GM19043 (cell line): ENCODE results near the gene ZCCHC3.
"Not testable (repeated sequence)": the region's sequence is repeated elsewhere in the genome, so short reads cannot be mapped to it uniquely, and the experiment has no call there.

Source experiments
- ATAC-seq: cut with Tn5 transposase; IDR thresholded peaks from one replicate; pipeline ENCODE4 v1.9.1; 2021; ENCODE audit warnings: low read depth; ENCODE audit not compliant: unreplicated experiment

ZCCHC3 gene, protein sequence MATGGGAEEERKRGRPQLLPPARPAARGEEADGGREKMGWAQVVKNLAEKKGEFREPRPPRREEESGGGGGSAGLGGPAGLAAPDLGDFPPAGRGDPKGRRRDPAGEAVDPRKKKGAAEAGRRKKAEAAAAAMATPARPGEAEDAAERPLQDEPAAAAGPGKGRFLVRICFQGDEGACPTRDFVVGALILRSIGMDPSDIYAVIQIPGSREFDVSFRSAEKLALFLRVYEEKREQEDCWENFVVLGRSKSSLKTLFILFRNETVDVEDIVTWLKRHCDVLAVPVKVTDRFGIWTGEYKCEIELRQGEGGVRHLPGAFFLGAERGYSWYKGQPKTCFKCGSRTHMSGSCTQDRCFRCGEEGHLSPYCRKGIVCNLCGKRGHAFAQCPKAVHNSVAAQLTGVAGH

DNA sequence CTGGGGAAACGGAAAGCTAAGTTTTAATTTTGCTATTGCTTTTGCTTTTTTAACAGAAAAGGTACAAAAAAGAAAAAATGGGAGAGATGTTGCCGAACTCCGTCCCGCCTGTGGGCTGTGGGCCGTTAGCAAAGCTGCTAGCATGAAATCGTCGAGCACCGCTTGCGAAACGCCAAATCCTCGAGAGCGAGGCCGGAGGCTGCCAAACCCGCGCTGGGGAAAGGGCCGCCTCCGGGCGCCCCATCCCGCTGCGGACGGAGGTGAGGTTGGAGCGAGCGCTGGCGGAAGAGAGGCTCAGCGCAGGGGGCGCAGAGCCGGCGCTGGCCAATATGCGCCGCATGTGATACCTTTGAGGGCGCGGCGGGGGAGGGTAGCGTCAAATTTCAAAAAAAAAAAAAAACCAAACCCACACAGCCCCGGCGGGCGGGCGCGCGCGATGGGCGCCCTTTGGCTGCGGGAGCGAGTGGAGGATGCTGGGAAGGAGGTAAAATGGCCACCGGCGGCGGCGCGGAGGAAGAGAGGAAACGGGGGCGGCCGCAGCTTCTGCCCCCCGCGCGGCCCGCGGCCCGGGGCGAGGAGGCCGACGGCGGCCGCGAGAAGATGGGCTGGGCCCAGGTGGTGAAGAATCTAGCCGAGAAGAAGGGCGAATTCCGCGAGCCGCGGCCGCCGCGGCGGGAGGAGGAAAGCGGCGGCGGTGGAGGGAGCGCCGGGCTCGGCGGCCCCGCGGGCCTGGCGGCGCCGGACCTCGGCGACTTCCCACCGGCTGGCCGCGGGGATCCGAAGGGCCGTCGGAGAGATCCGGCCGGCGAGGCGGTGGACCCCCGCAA, at the start of gene ZCCHC3:
Gene ZCCHC3 (plus strand): TSS at position 473 of the 827 bp plus-strand sequence. CDS start 17 bp downstream, at position 490.
- peak; percentile 80 for ATAC-seq

DNA sequence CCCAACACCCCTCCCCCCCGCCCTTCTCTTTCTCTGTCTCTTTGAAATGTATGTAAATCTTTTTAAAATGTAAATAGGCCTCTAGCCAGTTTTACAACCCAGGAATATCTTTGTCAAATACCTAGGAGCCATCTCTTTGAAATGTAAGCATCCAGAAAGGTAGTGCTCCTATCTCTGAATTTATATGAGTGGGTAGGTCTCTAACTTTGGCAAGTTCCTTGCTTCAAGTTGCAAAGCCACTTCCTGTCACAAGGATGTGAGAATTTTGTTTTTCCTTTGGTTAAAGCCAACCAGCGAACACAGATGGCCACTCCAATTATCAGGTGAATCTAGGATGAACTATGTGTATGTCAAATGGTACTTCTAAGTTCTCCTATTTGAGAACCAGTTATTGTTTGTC, 46.0 kb upstream of the ZCCHC3 start:
- ATAC-seq = no peak

DNA sequence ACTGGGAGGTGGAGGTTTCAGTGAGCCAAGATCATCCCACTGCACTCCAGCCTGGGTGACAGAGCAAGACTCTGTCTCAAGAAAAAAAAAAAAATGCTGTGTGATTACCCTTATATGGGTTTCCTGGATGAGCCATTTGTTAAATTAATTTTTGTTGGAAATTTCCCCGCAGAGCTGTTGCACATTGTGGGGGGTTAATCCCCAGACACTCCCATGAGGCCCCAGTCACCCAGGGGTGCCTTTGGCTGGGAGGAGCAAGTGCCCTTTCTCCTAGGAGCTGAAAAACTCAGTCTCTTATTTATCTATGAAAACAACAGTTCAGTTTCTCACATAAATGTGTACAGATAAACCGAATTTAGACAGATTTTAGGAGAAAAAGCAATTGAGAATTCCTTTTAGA, 44.6 kb upstream of the ZCCHC3 start:
- no peak for ATAC-seq

DNA sequence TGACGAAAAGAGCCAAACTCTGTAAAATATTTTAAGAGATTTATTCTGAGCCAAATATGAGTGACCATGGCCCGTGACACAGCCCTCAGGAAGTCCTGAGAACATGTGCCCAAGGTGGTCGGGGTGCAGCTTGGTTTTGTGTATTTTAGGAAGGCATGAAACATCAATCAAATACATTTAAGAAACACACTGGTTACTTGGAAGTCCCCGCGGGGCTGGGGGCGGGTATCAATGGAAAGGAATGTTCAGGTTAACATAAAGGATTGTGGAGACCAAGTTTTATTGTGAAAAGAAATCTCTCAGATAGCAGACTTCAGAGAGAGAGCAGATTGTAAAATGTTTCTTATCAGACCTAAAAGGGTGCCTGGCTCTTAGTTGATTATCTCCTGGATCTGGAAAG, 43.9 kb upstream of the ZCCHC3 start:
- ATAC-seq = not testable (repeated sequence)

GRCh38 chr20:257419-257818, 40.0 kb upstream of the ZCCHC3 start, which contains the start of gene DEFB132:
Gene DEFB132 (plus strand): TSS chr20:257724. CDS start chr20:257779, 55 bp downstream.
- ATAC-seq = no peak

DNA sequence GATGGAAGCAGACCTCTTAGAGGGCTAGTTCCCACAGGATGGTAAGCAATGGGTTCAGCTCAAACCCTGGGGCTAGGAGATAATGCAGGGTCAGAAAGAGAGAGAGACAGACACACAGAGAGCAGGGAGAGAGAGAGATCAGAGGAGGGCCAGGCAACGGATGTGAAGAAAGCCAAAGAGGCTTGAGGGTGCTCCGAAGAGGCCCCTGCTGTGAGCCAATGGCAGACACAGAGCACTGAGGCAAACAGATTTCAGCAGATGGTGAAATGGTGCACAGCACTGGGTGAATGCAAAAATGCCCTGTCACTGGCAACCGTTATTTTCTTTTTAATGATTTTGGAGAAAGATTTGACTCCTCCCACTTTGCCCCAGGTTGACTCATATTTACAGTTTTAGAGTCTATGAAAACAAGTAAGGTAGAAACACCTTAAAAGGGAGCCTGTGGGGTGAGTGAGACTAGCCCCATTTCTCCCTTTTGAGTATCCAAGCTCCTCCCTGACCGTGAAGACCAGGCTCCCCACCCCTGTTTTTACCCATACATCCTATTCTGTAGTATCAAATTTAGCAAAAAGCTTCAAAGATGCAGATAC, 39.0 kb upstream of the ZCCHC3 start:
- no peak for ATAC-seq

DNA sequence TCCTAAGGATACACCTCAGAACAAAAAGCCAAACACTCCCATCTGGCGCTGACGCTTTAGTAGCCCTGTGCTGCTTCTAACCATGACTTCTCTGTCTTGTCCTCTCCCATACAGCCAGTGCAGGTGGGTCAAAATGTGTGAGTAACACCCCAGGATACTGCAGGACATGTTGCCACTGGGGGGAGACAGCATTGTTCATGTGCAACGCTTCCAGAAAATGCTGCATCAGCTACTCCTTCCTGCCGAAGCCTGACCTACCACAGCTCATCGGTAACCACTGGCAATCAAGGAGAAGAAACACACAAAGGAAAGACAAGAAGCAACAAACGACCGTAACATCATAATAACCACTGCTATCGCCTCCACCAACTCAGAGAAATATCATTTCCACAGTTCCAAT, 38.4 kb upstream of the ZCCHC3 start:
- ATAC-seq = no peak

DNA sequence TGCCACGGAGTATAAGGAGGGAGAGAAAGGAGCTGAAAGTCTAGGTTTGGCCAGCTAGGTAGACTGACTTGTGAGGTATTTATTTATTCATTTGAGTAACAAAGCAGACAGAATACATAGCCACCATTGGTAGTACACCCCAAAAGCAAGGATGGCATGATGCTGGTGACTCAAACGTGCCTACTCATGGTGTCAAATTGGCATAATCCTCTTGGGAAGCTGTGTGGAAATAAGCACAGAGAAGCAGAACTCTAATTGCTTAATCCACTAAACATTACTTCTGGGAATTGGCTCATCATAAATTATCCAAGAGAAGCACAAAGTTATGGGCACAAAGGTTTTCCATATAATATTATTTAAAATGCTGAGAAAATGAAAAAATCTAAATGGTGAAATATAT, 37.4 kb upstream of the ZCCHC3 start:
- ATAC-seq = no peak

DNA sequence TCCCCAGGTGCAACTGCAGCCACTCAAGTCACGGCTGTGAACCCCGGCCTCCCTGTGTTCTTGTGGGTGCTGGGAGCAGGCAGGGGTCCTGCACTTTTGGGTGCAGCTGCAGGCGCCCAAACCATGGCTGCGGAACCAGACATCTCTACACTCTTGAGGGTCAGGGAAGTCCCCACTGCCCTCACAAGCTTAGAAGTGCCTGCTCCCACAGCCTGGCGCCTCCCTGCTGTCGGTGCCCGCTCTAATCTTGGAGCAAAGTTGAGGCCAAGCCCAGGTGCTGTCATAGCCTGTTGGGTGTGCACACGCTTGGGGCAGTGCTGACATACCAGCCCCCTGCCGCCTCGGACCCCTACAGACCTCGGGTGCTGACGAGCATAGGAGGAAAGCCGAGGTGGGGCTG, 33.7 kb upstream of the ZCCHC3 start:
- ATAC-seq = no peak

GRCh38 chr20:266596-267562, 30.5 kb upstream of the ZCCHC3 start:
- peak; percentile 87 for ATAC-seq

DNA sequence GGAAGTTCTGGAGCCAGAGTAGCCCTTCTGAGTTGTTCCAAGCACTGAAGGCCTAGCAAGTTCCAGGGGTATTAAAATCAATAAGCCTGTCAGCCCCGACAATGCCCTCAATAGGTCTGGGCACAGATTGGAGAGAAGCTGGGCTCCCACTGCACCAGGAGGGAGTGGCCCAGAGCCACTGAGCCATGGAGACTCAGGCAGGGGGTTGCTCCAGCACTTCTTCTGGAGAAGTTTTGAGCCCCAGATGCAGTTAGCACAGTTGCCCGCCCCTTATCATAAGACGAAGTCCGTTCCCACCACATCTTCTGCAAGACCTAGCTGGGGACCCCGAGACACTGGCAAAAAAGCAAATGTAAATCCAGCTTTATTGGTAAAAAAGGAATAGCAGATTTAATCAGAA, 26.9 kb upstream of the ZCCHC3 start:
- ATAC-seq = no peak

- no peak for ATAC-seq
Observed at GRCh38 chr20:271069-271468, 26.3 kb upstream of the ZCCHC3 start.

DNA sequence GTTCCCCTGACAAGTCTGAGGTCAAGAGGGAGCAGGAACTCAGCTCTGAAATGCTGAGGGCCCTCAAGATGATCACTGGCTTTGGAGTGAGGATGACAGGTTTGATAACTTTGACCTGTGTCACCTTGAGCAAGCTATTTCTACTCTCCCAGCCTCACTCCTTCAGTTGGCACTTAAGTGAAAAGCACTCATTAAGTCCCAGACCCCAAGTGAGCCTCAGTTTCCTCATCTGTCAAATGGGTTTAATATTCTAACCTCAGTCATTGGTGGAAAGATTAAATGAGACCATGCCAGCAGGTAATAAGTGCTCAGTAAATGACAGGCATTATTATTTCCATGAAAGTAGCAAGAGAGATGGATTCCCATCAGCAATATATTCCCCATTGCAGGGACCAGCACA, 25.8 kb upstream of the ZCCHC3 start:
- no peak for ATAC-seq

DNA sequence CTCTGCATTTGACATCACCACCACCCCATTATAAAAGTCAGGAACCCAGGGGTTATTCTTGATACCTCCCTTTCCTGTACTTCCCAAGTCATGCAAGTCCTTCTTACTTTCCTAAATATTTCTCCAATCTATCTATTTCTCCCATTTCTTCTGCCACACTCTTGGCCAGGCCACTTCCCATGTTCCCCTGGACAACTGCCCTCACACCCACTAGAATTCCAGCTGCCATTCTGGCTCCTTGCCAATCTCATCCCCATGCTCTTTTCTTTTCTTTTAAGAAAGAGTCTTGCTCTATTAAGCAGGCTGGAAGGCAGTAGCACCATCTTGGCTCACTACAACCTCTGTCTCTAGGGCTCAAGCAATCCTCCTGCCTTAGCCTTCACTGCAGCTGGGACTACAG, 24.7 kb upstream of the ZCCHC3 start:
- no peak for ATAC-seq

DNA sequence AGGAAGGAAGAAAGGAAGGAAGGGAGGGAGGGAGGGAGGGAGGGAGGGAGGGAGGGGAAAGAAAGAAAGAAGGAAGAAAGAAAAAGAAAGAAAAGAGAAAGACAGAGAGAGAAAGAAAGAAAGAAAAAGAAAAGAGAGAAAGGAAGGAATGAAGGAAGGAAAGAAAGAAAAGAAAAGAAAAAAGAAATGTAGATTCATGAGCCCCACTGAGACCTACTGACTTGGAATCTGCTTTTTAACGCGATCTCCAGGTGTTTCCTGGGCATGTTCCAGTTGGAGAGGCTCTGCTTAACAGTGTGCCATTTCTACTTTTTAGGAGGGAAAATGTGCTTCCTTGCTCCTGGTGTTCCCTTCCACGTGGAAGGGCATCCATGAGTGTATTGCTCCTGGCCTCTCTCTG, 23.5 kb upstream of the ZCCHC3 start:
- no peak for ATAC-seq

- ATAC-seq = no peak
Observed at GRCh38 chr20:275791-276190, 21.6 kb upstream of the ZCCHC3 start.

- no peak for ATAC-seq
Observed at GRCh38 chr20:276620-277495, 20.5 kb upstream of the ZCCHC3 start.

- no peak for ATAC-seq
Observed at GRCh38 chr20:277496-277781, 19.9 kb upstream of the ZCCHC3 start.

DNA sequence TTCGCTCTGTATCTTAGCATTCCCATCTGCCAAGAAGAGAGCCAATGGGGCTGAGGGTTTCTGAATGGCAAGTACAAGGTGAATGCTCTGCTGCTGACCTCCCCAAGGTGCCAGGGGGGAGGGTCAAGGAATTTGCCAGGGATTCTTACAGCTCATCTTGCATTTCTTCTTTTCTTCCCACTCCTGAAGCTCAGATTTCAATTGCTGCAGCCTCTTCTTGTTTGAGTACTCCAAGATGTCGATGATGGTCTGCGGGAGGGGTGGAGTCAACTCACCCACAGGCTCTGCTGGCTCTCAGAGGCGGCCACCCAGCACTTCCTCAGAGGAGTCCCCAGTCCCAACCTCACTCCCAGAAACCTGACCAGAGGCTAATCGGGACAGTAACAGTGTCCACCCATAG, 19.2 kb upstream of the ZCCHC3 start:
- no peak for ATAC-seq
